Left lobe of liver (tissue), 2 donors: ENCODE data around the gene LRP10. TPM values are rescaled to one million over a fixed set of nuclear protein-coding genes. Genes with fewer than 3 reads are reported as not detected.
"Not testable (repeated sequence)": the region's sequence is repeated elsewhere in the genome, so short reads cannot be mapped to it uniquely, and the experiment has no call there.

Experiments used
- ATAC-seq: fragments of 200-7000 bp; cut with Tn5 transposase; one replicate; pipeline ENCODE4 v1.9.1; 2020; ENCODE audit warnings: mild to moderate bottlenecking, moderate library complexity
- DNase-seq: peaks from one replicate; pipeline ENCODE4 v3.0.0-alpha.2; 2020; ENCODE audit warnings: low spot score
- total RNA-seq: library from RNA; stranded (reverse); gene quantifications from one replicate; pipeline ENCODE4 v1.2.1, GENCODE V29; 2021
- donor health status: DM: no; HTN: no; CAD: no; lungs with moderate emphysema.
- donor health status: DM: no; HTN: yes; CAD: no.

LRP10 gene
- total RNA-seq, 1 donor from 2014 or later, result 34.3 TPM

DNA sequence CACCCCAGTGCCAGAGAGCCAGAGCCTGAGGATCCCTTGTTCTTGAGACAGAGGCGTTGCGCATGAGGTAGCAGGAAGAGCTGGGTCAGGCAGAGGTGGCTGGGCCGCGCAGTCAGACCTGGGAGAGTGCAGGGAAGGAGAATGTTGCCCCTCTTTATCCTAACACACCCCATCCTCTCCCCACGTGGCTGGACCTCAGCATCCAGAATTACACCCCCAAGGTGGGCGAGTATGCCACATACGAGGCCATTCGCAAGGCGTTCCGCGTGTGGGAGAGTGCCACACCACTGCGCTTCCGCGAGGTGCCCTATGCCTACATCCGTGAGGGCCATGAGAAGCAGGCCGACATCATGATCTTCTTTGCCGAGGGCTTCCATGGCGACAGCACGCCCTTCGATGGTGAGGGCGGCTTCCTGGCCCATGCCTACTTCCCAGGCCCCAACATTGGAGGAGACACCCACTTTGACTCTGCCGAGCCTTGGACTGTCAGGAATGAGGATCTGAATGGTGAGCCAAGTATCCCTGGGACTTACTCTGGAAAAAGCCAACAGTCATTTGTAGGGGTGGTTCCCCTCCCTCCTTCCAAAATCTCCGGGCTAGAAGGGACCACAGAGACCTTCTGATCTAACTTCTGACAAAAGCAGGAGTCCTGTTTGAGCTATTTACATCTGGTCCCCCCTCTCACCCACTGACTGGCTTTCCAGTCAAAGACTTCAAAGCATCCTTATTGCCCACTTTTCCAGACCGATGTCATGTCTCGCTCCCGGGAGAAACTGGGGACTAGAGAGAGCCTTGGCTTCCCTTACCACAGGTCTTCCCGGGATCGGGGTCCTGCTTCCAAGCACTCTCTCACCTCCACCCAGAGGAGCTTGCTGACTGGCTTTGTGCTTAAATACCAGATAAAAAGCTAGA lies 29.1 kb upstream of the LRP10 start:
- ATAC-seq (no peak), DNase-seq (no peak)

DNA sequence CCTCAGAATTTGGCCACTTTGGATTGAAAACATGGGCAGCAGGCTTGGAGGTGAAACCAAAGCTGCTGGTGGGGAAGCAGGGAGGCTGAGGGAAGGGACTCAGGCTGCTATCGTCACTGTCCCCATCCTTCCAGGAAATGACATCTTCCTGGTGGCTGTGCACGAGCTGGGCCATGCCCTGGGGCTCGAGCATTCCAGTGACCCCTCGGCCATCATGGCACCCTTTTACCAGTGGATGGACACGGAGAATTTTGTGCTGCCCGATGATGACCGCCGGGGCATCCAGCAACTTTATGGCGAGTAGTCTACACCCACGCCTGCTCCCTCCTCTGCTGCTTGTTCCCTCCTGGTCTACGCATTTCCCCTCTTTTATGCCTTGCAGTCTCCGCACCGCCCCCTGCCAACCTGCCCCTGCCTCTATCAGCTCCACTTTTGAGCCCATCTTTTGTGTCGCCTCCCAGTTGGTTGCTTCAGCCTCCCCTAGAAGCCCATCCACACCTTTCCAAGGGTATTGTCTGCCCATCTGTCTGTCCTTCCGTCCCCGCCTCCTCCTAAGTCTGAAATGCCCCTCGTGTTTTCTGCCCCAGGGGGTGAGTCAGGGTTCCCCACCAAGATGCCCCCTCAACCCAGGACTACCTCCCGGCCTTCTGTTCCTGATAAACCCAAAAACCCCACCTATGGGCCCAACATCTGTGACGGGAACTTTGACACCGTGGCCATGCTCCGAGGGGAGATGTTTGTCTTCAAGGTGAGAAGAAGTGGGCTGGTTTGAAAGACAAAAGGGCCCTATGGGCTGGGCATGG lies 28.2 kb upstream of the LRP10 start:
- ATAC-seq, result no peak
- no peak for DNase-seq

DNA sequence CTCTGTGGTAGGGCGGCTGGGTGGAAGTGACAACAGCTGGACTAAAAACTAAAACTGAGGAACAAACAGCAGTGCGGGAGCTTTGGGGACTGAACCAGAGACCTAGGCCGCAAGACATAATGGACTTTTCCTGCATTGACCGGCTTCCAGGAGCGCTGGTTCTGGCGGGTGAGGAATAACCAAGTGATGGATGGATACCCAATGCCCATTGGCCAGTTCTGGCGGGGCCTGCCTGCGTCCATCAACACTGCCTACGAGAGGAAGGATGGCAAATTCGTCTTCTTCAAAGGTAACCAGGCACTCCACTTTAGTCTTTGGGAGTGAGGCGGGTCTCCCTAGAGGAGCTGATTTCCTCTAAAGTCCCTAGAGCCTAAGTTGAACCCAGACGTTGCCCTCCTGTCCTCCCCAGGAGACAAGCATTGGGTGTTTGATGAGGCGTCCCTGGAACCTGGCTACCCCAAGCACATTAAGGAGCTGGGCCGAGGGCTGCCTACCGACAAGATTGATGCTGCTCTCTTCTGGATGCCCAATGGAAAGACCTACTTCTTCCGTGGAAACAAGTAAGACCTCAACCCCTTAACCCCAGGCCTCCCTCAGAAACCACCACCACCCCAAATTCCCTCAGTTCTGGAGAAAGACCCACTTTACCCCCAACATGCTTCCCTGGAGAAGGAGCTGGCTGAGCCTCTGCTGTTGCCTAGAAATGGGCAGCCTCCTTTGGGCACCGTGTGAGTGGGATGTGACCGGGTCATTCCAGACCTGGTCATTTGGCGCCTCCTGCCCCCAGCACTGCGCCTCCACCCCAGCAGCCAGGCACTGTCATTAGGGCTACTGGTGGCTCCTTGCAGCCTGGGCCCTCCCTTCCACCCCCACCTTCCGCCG lies 27.1 kb upstream of the LRP10 start:
- ATAC-seq (no peak), DNase-seq (no peak)

DNA sequence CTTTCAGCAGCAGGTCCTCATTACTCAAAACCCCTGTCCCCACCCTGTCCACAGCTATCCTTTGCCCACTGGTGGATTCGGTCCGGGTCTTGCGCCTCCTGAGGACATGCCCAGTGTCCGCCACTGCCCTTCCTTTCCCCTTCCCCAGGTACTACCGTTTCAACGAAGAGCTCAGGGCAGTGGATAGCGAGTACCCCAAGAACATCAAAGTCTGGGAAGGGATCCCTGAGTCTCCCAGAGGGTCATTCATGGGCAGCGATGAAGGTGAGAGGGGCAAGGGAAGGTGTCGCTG lies 26.5 kb upstream of the LRP10 start:
- DNase-seq (no peak), ATAC-seq (no peak)

DNA sequence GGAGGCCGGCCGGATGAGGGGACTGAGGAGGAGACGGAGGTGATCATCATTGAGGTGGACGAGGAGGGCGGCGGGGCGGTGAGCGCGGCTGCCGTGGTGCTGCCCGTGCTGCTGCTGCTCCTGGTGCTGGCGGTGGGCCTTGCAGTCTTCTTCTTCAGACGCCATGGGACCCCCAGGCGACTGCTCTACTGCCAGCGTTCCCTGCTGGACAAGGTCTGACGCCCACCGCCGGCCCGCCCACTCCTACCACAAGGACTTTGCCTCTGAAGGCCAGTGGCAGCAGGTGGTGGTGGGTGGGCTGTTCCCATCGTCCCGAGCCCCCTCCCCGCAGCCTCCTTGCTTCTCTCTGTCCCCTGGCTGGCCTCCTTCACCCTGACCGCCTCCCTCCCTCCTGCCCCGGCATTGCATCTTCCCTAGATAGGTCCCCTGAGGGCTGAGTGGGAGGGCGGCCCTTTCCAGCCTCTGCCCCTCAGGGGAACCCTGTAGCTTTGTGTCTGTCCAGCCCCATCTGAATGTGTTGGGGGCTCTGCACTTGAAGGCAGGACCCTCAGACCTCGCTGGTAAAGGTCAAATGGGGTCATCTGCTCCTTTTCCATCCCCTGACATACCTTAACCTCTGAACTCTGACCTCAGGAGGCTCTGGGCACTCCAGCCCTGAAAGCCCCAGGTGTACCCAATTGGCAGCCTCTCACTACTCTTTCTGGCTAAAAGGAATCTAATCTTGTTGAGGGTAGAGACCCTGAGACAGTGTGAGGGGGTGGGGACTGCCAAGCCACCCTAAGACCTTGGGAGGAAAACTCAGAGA lies 25.5 kb upstream of the LRP10 start:
- ATAC-seq (no peak), DNase-seq (no peak)

DNA sequence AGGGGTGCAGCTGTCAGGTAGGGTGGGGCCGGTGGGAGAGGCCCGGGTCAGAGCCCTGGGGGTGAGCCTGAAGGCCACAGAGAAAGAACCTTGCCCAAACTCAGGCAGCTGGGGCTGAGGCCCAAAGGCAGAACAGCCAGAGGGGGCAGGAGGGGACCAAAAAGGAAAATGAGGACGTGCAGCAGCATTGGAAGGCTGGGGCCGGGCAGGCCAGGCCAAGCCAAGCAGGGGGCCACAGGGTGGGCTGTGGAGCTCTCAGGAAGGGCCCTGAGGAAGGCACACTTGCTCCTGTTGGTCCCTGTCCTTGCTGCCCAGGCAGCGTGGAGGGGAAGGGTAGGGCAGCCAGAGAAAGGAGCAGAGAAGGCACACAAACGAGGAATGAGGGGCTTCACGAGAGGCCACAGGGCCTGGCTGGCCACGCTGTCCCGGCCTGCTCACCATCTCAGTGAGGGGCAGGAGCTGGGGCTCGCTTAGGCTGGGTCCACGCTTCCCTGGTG lies 24.7 kb upstream of the LRP10 start:
- no peak for DNase-seq

DNA sequence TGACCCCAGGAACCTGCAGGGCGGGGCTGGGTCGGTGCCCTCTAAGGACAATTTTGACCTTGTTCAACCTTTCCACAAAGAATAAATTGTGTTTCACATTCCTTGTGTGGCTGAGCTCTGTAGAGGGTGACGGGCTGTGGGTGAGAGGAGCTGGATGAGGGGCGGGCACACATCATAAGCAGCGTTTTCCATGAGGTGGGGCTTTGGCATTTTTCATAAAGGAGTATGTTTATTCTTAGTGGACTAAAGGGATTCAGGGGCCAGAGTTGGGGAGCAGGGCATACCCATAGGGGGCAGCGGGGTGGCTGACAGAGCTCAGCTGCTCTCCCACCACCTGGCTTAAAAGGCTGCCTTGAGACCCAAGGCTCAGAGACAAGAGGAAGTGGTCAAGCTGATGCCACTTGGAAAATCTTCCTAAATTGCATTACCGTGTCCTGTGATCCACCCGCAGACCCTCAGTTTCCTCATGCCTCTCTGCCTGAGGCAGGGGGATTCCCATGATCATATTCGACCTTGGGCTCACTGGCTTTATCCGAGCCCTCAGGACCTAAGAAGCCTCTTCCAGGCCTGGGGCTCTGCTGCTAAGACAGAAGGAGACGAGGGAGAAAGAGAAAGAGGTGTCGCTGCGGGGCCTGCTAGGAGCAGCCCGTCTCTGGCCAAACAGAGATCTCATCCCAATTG lies 23.7 kb upstream of the LRP10 start:
- ATAC-seq (no peak), DNase-seq (no peak)

More for the DNA sequence above, 24.7 kb upstream of the LRP10 start:
- no peak for ATAC-seq

DNA sequence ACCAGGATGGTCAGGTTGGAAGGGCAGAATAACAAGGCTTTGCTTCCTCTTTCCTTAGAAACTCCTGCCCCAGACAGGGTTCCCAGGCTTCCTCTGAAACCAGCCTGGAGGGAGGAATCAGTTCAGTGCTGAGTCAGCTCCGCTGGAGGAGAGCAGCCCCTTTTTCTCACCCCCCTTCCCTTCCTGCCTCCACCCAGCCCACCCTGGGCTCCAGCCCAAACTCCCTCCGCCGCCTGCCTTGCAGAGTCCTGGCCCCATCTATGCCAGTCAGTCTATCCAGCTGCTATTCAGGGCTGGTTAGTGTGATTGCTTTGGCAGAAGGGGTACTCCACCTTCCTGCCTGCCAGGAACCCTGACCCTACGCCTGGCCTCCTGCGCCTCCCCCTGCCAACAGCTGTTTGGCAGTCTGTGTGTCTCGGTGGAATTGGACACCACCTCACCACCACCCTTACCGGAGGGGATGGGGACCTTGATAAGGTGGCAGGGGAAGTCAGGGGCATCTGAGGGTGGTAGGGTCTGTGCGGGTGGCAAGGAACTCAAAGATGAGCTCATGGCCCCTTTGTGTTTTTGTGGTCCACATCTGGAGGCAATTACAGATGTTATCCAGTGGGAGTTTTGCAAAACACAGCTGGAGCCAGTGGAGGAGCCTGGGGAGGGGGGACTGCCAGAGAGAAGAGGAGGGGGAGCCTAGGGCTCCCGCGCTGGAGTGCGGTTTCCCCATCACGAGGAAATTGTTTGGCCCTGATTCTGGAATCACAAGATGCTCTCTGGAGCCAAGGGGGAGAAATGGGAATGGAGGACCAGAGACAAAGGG lies 23.0 kb upstream of the LRP10 start:
- DNase-seq, result no peak
- ATAC-seq, result no peak

DNA sequence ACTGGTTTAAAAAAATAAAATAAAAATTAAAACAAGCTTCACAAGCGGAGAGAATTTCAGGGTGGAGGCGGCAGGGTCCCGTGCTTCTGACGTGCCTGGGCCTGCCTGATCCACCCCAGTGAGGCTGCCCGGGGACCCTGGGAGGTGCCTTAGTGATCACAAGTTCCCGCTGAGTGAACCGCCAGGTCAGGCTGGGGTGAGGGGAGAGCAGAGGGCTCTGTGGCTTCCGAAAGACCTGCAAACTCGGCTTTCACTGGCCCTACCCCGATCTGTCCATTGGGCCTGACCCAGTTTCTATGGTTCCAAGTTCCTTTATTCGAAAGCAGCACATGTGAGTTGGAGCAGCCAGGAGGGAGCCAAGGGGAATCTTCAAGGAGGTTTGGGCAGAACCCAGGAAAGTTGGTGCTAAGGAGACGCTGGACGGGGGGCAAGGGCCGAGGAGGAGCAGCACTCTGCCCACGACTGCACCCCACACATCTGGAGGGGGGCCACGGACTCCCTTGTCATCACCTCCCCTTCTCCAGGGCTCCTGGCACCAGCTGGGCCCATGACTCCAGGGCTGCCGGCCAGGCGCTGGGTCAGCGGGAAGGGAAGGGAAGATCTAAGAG lies 22.2 kb upstream of the LRP10 start:
- ATAC-seq, result no peak

DNA sequence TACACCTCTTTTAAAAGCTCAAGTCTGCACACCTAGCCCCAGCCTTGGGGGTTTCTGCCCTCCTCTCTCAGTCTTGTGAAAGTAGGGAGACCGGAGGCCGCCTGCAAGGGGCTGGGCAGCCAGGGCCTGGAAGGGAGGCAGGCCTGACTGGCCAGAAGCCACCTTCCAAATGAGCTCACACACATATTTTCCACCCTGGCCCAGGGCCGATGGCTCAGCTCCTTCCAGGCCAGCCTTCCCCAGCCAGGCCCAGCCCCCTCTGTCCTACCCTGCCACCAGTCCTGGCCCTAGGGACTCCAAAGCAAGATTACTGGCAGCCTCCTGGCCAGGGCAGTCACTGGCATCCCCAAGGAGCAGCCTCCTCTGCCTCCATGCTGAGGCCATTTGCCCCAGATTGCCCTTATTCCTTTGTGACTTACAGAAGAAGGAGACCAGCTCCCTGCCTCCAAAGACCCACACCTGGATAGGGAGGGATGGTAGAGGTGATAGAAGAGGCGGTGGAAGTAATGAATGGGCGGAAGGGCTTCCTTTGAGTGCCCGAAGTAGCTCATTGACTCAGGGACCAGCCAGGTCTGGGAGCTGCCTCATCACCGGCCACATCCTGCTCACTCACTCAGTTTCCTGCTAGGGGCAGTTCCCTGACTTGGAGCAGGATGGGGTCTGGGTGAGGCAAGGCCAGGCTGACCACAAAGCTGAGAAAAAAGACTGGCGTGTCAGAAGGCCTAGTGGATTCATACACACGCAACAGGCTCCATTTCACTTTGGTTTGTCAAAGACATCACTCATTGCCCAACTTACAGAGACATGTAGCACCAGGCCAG lies 20.4 kb upstream of the LRP10 start:
- ATAC-seq (peak; percentile 25), DNase-seq (peak; percentile 69)

More for the DNA sequence above, 22.2 kb upstream of the LRP10 start:
- DNase-seq, result no peak

DNA sequence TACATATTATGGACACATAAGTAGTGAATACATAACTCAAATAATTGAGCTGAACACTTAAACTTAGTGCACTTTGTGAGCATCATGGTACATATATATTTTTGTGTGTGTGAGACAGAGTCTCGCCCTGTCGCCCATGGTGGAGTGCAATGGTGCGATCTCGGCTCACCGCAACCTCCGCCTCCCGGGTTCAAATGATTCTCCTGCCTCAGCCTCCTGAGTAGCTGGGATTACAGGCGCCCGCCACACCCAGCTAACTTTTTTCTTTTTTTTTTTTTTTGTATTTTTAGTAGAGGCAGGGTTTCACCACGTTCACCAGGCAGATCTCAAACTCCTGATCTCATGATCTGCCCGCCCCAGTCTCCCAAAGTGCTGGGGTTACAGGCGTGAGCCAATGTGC lies 19.4 kb upstream of the LRP10 start:
- DNase-seq, ATAC-seq: not testable (repeated sequence)

DNA sequence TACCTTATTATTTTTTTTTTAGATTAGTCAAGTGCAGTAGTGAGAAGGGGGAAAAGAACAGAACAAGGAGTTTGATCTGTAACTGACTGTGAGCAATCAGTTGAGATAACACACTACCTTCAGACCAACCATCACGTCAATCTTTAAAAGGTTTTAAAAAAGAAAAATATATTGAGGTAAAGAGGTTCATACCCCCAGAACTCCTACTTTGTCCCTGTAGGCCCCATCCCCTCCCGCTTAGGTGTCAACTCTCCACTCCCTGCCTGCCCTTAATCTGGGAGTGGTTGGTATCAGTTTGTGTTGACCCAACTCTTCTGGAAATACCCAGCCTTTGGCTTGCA lies 19.0 kb upstream of the LRP10 start:
- DNase-seq, result no peak

DNA sequence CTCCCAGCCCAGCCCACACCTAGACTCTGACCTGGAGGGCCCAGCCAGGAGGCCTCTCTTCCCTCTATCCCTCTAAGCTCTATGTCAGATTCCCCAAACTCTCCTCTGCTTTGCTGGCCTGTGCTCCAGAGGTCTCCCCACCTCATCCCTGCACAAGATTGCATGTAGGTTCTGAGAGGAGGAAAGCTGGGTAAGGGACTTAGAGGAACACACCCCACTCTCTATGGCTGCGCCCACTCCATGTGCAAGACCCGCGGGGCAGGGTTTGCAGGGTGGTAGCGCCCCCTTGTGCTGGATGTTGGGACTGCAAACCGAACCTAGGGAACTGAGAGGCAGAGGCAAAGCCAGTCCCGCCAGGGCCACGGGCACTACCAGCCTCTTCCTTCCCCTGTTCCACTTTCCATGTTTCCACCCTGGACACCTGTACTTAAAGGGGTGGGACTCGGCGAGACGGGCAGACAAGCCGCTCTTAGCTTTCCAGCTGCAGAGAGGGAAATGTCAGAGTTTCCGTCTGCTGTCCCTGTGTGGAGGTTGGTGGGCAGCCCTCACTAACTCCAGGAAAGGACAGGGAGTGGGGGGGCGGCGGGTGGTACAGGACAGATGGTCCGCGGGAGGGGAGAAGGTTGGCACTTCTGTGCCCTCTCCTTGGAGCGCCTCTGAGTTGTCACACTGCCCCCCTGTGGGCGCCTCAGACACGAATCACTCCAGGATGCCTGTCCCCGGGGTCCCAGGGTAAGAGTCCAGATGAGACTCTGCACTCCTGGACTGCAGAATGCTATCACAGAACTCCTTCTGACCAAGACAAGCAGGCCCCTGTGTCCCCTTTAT lies 18.4 kb upstream of the LRP10 start:
- DNase-seq (peak; percentile 92), ATAC-seq (peak; percentile 93)

More for the DNA sequence above, 19.0 kb upstream of the LRP10 start:
- ATAC-seq, result no peak

DNA sequence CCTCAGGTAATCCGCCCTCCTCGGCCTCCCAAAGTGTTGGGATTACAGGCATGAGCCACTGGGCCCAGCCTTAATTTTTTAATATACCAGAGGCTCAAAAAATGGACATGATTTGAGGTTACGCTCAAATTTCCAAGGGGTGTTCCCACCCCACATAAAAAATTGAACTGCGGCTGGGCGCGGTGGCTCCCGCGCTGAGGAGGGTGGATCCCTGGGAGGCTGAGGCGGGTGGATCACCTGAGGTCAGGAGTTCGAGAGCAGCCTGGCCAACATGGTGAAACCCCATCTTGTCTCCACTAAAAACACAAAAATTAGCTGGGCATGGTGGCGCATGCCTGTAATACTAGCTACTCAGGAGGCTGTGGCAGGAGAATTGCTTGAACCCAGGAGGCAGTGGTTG lies 17.2 kb upstream of the LRP10 start:
- not testable (repeated sequence) for DNase-seq, ATAC-seq

DNA sequence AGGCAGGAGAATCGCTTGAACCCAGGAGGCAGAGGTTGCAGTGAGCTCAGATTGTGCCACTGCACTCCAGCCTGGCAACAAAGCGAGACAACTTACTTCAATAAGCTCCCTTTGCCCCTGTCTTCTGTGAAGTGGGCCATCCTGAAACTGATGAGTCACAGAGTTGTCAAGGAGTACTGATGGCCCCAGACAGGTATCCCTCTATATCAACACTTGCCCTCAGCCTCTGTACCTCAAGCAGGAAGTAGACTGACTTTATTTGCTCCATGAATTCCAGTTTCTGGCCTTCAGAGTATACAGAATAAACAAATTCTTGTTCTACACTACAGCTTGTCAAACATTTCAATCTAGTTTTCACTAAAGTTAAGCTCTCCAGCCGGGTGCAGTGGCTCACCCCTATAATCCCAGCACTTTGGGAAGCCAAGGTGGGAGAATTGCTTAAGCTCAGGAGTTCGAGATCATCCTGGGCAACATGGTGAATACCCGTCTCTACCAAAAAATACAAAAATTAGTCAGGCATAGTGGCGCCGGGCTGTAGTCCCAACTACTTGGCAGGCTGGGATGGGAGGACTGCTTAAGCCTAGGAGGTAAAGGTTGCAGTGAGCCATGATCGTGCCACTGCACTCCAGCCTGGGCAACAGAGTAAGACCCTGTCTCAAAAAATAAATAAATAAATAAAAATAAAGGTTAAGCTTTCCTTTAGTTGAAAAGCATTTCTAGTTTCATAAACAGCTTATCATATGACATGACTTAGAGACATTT lies 16.4 kb upstream of the LRP10 start:
- ATAC-seq (no peak), DNase-seq (no peak)

DNA sequence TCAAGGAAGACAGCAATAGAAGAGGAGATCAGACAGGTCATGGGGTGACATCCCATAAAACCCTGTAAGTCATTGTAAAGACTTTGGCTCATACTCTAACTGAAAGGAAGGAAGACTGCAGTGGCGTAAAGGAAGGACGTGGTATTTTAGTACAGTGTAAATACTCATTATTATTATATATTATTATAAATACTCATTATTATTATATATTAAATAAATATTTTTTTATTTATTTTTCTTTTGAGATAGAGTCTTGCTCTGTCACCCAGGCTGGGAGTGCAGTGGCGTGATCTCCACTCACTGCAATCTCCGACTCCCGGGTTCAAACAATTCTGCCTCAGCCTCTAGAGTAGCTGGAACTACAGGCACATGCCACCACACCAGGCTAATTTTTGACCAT lies 15.1 kb upstream of the LRP10 start:
- ATAC-seq (no peak), DNase-seq (no peak)
